OCI-LY1 (cell line): Measurements from ENCODE around the gene CABCOCO1.

Source experiments
- EZH2 ChIP-seq: fragments of 200-600 bp; sonication (generic), shearing (Covaris generic); IDR thresholded peaks from 2 replicates; pipeline ENCODE4 v1.8.0; 2017; ENCODE audit warnings: borderline replicate concordance, mixed run types, mild to moderate bottlenecking, antibody characterized with exemption, low read length, moderate library complexity, mixed read lengths
- TF ChIP-seq, protein P1 (sequence below): fragments of 200-600 bp; sonication (generic), shearing (Covaris generic); IDR thresholded peaks from 2 replicates; pipeline ENCODE4 v1.5.1; 2017; ENCODE audit warnings: mild to moderate bottlenecking, antibody characterized with exemption, low read length, moderate library complexity, mixed read lengths

GRCh38 chr10:61613665-61614064 is 49.1 kb upstream of the CABCOCO1 start:
- TF ChIP-seq, protein P1, sequence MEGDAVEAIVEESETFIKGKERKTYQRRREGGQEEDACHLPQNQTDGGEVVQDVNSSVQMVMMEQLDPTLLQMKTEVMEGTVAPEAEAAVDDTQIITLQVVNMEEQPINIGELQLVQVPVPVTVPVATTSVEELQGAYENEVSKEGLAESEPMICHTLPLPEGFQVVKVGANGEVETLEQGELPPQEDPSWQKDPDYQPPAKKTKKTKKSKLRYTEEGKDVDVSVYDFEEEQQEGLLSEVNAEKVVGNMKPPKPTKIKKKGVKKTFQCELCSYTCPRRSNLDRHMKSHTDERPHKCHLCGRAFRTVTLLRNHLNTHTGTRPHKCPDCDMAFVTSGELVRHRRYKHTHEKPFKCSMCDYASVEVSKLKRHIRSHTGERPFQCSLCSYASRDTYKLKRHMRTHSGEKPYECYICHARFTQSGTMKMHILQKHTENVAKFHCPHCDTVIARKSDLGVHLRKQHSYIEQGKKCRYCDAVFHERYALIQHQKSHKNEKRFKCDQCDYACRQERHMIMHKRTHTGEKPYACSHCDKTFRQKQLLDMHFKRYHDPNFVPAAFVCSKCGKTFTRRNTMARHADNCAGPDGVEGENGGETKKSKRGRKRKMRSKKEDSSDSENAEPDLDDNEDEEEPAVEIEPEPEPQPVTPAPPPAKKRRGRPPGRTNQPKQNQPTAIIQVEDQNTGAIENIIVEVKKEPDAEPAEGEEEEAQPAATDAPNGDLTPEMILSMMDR, result no peak
- TF ChIP-seq EZH2, result no peak
